GM21367 (cell line): ENCODE results near the gene STAU1.
"Not testable (repeated sequence)": the region's sequence is repeated elsewhere in the genome, so short reads cannot be mapped to it uniquely, and the experiment has no call there.

Experiments used
- ATAC-seq: cut with Tn5 transposase; IDR thresholded peaks from one replicate; pipeline ENCODE4 v1.9.1; 2021; ENCODE audit not compliant: unreplicated experiment

STAU1 gene, protein sequence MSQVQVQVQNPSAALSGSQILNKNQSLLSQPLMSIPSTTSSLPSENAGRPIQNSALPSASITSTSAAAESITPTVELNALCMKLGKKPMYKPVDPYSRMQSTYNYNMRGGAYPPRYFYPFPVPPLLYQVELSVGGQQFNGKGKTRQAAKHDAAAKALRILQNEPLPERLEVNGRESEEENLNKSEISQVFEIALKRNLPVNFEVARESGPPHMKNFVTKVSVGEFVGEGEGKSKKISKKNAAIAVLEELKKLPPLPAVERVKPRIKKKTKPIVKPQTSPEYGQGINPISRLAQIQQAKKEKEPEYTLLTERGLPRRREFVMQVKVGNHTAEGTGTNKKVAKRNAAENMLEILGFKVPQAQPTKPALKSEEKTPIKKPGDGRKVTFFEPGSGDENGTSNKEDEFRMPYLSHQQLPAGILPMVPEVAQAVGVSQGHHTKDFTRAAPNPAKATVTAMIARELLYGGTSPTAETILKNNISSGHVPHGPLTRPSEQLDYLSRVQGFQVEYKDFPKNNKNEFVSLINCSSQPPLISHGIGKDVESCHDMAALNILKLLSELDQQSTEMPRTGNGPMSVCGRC

DNA sequence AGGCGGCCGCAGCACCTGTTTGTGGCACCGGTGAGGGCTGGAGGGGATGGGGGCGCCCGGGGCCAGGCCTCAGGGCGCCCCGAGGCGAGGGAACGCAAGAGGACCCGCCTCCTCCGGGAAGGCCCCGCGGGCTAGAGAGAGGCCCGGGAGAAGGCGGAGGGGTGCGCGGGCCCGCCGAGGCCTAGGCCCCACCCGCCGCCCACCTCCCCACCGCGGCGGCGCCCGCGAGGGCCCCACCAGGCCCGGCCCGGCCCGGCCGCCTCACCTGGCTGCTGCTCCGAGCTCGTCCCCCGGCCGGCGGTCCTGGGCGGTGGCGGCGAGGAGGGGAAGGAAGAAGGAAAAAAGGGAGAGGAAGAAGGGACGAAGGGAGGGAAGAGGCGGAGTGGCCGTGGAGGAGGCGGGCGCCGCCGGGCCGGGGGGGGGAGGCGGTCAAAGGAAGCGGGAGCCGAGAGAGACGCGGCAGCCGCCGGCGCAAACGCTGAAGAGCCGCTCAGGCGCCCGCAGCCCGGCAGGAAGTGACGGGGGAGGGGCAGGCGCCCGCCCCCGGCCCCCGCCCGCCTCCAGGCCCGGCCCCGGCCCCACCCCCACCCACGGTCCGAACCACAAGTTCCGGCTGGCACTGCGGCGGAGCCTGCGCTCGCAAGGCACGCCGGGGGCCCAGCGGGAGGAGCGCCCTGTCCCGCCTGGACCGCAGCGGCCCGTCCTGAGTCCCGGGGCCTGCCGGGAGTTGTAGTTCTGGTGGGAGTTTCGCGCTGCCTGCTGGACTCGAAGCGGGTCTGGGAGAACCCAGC, at the start of gene STAU1:
Gene STAU1 (minus strand): TSS at position 484 of the 791 bp plus-strand sequence. CDS start 22,133 bp downstream, outside the sequence.
- ATAC-seq: peak; percentile 83

DNA sequence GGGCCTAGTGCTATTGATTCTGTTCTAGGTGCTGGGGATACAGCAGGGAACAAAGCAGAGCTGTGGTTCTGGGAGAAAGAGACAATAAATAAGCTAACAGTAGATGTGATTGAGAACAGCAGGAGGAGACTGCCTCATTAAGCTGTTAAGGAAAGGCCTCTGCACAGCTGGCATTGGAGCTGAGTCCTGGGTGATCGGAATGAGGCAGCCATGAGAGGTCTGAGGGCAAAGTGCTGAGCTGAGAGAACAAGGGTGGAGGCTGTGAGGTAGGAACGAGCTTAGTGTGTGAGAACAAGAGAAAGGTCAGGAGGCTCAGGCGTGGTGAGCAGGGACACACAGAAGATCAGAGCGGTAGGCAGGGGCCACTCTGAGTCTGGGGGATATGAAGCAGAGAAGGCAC, 49.4 kb upstream of the STAU1 start:
- no peak for ATAC-seq

DNA sequence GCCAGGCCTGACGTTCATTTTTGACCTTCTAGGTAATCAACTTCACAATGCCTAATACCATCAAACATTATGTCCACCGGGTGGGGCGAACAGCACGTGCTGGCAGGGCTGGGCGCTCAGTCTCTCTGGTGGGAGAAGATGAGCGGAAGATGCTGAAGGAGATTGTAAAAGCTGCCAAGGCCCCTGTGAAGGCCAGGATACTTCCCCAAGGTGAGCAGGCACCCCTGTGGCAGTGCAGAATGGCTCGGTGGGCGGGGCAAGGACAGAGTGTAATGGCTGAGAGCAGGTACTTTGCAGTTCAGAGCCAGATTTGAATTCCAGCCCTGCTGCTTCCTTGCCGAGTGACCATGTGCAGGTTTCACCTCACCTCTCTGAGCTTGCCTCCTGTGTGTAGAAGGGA, 48.2 kb upstream of the STAU1 start:
- ATAC-seq: no peak

DNA sequence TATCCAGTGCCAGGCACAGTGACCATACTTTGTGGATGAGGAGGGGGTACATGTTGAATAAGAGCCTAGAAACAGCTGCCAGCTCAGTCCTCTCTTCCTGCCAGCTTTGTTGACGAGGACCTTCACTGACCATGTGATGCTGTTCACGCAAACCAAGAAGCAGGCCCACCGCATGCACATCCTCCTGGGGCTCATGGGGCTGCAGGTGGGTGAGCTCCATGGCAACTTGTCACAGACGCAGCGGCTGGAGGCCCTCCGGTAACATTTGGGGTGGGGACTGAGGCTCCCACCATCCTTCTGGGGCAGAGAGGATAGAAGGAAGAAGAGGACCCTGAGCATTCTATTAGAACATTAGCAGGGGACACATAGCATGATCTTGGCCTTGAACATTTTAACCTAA, 46.7 kb upstream of the STAU1 start:
- ATAC-seq: no peak

DNA sequence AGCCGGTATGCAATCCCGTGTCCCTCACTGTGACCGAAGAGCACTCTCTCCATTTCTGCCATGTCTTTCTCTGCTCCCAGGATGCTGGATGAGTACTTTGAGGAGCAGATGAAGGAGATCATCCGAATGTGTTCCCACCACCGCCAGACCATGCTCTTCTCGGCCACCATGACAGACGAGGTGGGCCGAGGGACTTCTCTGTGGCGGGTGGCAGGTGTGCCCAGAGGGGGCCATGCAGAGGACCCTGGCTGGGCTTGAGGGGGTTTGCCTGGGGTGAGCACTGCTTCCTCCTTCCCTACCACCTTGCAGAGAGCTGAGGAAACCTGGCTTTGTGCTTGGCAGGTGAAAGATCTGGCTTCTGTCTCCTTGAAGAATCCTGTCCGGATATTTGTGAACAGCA, 45.1 kb upstream of the STAU1 start:
- no peak for ATAC-seq

DNA sequence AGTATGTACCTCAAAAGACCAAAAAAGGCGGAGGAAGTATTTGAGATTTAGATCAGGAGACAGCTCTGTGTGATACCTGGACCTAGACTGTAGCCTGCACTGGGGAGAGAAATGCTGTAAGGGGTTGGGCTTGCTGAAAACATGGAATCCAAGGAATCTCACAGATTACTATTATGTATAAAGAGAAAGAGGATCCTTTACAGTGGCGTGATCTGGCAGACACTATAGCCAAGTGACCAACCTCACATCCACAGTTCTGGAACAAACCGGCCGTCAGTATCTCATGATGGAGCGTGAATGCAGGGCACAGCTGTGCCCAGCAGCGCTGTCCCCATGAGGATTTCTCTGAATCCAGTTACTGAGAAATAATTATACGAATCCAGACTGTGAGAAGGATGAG, 43.3 kb upstream of the STAU1 start:
- ATAC-seq: no peak

DNA sequence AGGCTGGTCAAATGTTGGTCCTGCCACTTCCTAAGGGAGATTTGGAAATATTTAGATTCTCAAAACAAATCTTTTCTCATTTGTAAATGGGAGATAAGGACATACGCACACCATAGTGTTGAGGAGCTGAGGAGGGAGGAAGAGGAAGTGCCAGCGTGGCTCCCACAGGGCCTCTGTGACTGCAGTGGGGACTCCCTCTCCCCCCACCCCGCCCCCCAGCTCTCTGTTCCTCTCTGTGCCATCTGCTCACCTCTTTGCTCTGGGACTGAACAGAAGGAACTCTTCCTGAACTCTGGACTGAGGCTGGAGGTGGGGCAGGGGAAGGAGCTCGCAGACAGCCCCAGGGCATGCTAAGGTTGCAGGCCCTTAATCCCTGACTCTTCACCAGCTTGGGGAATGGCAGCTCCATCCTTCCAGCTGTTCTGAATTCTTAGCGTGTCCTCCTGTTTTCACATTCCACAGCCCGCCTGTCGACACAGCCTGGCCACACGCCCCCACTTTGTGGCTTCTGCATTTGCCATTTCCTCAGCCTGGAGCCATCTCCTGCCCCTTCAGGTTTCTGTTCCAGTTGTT, 42.5 kb upstream of the STAU1 start:
- no peak for ATAC-seq

DNA sequence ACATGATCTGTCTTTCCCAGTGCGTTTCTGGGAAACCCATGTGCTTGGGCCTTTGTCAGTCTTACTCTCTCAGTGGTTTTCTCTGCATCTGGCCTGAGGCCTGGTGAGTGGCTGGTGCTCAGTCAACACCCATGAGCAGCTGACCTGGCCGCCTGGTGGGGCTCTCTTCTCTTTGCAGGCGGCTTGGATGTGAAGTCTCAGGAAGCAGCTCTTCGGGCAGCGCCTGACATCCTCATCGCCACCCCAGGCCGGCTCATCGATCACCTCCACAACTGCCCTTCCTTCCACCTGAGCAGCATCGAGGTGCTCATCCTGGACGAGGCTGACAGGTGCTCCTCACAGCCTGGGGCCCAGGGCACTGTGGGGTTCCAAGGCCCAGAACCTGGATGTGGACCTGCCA, 41.9 kb upstream of the STAU1 start:
- ATAC-seq: no peak

DNA sequence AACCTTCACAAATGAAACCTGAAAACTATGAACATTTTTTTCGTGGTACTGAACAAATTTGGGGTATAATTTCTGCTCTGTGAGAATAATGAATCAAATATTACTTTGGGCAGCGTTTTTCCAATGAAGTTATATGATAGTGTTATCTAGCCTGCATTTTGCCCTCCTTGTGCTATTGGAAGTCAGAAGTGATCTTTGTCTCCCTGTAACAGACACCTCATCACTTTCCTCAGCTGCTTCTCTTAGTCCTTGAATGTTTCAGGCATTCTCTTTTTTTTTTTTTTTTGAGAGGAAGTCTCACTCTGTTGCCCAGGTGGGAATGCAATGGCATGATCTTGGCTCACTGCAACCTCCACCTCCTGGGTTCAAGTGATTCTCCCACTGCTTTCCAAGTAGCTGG, 41.2 kb upstream of the STAU1 start:
- no peak for ATAC-seq

DNA sequence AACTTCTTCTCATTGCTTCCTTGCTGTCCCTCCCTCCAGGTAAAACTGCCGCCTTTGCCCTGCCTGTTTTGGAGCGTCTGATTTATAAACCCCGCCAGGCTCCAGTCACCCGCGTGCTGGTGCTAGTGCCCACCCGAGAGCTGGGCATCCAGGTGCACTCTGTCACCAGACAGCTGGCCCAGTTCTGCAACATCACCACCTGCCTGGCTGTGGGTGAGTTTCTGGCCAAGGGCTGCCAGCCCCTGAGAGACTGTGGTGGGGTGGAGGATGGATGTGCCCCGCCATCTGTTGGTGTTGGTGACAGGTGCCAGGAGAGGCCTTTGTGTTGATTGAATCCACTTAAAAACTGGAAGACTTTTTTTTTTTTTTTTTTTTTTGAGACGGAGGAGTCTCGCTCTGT, 40.5 kb upstream of the STAU1 start:
- no peak for ATAC-seq

DNA sequence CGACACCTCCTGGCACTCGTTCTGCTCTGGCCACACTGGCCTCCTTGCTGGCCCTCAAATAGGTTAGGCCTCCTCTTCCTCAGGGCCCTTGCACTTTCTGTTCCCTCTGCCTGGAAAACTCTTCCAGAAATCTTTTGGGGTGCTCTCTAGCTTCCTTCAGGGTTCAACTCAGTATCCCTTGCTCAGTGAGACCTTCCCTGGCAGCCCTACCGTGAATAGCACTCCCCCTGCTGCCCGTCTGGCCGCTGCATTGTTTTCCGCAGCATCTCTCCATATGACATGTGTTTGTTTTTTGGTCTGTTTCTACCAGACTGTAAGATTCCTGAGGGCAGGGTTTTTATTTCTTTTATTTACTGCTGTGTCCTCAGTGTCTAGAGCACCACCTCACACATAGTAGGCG, 37.8 kb upstream of the STAU1 start:
- ATAC-seq: no peak

DNA sequence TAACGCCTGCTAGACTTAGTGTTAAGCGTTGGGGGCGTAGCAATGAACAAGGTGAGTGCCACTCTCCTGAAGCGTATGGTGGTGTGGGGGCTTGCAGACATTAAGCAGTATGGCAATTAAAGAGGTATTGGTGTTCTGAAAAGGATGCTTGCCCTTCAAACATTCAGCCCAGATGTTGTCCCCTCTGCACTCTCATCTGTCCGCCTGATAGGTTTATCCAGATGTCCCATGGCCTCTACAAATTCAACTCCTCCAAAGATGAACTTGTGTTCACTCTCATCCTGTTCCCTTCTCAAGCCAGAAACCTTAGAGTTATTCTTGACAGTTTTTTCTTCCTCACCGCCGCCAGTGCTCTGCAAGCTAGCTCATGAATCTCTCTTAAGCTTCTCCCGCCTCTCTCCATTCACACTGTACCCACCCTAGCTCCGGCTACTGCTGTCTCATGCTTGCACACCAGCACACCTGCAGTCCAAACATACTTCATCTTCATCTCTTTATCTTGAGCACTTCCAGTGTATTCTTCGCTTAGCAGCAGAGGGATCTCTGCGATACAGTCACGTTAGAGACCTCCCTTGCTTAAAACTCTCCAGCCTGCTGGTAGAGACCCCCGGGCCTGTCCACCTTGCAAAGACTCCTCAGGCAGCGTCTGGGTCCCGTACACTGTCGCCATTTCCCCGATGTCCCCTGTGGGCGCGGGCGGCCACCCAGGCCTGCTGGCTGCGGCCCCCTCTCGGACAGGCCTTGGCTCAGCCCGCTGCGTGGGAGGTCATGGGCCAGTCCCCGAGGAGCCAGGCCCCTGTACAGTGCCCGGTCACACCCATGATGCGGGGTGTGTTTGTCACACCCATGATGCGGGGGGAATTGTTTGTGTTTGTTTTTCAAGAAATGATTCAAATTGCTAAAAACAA, 32.0 kb upstream of the STAU1 start:
- ATAC-seq: peak; percentile 5

DNA sequence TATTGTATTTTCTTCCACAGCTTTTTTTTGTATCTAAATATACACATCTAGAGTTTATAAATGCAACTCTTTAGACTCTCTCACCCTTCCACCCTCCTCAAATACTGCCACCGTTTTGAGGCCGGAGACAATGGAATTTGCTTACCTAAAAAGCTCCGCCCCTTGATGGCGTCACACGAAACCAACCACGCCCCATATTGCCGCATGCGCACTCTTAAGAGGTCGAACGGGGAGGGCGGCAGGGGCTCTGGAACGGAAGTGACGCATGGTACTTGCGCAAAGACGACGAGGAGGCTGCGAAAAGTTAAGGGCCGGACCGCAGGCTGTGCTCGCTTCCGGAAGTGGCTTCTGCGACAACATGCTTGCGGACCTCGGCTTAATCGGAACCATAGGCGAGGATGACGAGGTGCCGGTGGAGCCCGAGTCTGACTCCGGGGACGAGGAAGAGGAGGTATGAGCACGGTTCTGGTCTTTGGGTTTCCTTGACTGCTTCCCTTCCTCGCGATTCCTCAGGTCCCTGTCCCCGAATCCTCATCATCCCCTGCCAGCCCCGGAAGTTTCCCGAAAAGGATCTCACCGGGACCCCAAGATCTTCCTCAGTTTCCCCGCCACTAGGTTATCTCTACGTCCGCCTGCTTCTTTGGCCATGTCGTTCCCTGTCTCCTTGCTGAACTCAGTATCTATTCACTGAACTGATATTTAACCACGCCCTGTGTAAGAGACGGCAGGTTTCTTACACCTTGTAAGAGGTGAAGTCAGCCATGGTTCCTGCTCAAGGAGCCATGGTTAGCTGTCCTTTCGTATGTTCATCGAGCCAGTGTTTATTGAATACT, 31.2 kb upstream of the STAU1 start, which contains the start of gene DDX27:
Gene DDX27 (plus strand): TSS at position 326 of the 833 bp plus-strand sequence. CDS start 33 bp downstream, at position 359.
- ATAC-seq: peak; percentile 78

DNA sequence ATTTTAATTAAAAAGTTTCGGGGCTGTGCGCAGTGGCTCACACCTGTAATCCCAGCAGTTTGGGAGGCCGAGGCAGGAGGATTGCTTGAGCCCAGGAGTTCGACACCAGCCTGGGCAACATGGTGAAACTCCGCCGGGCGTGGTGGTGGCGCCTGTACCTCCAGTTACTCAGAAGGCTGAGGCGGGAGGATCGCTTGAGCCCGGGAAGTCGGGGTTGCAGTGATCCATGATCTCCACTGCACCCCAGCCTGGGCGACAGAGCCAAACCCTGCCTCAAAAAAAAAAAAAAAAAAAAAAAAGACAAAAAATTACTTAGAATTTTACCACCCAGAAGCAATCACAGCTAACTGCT, 30.6 kb upstream of the STAU1 start:
- not testable (repeated sequence) for ATAC-seq

DNA sequence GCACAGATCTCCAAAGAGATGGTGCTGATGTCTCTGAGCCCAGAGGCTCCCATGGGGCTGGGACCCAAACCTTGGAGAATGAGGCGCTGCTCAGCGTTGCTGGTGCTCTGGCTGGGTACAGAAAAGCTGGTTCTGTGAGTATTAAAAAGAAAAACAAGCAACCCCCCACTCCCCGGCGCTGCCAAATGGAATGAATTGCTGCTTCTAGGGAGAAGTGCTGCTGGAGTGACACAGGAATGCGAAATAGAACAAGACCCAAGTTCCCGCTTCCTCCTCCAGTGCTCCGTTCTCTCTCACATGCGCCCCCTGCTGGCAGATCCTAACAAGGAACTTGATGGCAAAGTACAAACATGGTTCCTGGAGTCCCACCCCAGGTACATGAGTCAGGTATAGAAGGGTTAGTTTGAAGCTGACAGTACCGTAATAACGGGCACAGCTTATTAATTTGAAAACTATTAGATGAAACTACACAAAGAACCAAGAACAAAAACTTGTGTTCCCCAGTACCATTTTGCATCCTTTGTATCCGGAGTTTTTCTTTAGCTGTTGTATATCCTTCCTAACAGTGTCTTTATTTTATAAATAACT, 29.0 kb upstream of the STAU1 start:
- no peak for ATAC-seq

DNA sequence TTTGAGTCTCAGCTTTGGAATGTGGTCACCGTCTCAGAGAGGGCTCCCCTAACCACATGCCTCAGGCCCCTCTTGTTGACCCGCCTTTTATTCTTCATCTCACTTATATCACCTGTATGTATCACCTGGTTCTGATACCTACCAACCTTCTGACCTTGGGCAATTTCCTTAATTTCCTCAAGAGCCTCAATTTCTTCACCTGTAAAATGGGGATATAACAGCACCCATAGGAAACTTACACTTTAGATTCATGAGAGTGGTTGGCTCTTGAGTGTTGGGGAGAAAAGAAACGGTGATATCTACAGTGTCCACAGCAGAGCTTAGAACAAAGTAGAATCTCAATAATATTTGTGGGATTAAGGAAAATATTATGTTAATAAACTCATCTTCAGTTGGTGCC, 27.1 kb upstream of the STAU1 start:
- no peak for ATAC-seq

DNA sequence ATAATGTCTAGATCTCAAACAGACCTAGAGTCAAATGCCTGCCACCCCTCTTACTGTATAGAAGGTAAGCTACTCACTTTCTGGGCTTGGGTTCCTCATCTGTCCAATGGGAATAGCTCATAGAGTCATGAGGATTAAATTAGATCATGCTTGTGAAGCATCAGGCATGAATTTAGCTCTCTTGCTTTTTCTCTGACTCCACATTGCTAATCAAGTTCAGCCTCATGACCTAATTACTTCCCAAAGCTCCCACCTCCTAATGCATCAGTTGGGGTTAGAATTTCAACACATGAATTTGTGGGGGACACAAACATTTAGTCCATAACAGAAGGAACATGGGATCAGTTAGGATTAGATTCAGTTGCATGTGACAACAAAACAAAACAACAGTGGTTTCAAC, 26.4 kb upstream of the STAU1 start:
- ATAC-seq: no peak

DNA sequence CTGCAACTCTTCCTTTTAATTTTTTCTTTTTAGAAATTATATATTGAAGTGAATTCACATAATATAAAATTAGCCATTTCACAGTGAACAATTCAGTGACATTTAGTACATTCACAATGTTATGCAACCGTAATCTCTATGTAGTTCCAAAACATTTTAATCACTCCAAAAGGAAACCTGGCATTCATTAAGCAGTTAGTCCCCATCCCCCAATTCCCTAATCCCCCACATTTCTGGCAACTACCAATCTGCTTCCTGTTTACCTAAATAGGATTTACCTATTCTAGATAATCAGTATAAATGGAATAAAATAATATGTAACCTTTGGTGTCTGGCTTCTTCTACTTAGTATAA, 22.6 kb upstream of the STAU1 start:
- ATAC-seq: no peak

DNA sequence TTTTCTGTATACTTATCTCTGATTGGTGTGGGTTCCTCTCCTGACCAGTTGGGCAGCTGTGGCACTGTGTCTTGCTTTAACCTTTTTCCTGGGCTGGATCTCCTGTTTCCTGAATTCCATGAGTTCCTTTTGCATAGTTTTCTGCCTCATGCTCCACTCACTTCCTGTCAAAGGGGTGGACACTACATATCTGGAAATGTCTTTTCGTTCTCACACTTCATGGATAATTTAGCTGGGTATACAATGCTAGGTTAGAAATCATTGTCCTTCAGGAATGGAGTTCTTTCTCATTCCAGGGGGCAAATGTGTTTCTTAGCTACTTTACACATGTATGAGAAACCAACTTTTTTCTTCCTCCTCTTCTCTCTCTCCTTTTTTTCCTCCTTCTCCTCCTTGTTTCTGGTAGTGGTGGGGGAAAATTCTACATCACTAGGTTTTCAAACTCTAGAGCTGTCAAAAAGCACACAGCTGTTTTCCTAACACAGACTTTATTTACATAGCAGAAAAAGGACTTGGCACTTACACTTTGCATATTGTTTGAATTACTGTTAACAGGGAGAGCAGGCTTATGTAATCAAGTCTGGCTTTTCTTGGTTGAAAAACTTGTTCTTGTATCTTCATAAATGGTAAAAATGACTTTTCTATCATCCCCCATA, 22.1 kb upstream of the STAU1 start:
- ATAC-seq: no peak
